CD14-positive monocyte (primary cell): ENCODE measurements around the gene DAB2. TPM values are rescaled to one million over a fixed set of nuclear protein-coding genes. Genes with fewer than 3 reads are reported as not detected.

ENCODE experiments used
- DNase-seq, 3 donors: peaks; one replicate each; pipeline ENCODE4 v3.0.0-alpha.2; 2011 to 2022
- H2AFZ ChIP-seq: 2 replicates; pipeline ENCODE4 v1.6.0; 2012; ENCODE audit warnings: mild to moderate bottlenecking, low read depth, low read length, inconsistent platforms; ENCODE audit not compliant: insufficient read depth, poor library complexity, severe bottlenecking
- H3K27ac ChIP-seq, 2 donors: 1 replicate in 1 of 2; 2 replicates in 1 of 2; pipeline ENCODE4 v1.5.1; 2012 to 2013; ENCODE audit warnings: low read length in 2 of 2, control low read depth in 1 of 2, inconsistent platforms in 1 of 2, low read depth in 1 of 2, mild to moderate bottlenecking in 1 of 2
- H3K27me3 ChIP-seq, 2 donors: one replicate each; pipeline versions ENCODE4 v1.6.0 to v1.6.1; 2011 to 2013; ENCODE audit warnings: low read length in 2 of 2; ENCODE audit not compliant: control insufficient read depth in 2 of 2, insufficient read depth in 2 of 2
- H3K36me3 ChIP-seq, 2 donors: replicated peaks in 1 of 2; 1 replicate in 1 of 2; 2 replicates in 1 of 2; pipeline versions ENCODE4 v1.5.1 to v1.6.1; 2012 to 2013; ENCODE audit warnings: low read length in 2 of 2, control low read depth in 1 of 2, inconsistent platforms in 1 of 2, mild to moderate bottlenecking in 1 of 2; ENCODE audit not compliant: insufficient read depth in 2 of 2, control insufficient read depth in 1 of 2
- H3K4me1 ChIP-seq, 2 donors: 1 replicate in 1 of 2; 2 replicates in 1 of 2; pipeline versions ENCODE4 v1.5.1 to v1.6.1; 2012 to 2013; ENCODE audit warnings: low read length in 2 of 2, control low read depth in 1 of 2, inconsistent platforms in 1 of 2, mild to moderate bottlenecking in 1 of 2, moderate library complexity in 1 of 2; ENCODE audit not compliant: insufficient read depth in 2 of 2, control insufficient read depth in 1 of 2
- H3K4me2 ChIP-seq: replicated peaks from 2 replicates; pipeline ENCODE3; 2012; ENCODE audit warnings: low read length, moderate library complexity, mild to moderate bottlenecking; ENCODE audit not compliant: poor library complexity, severe bottlenecking; ENCODE audit errors: extremely low read depth
- H3K4me3 ChIP-seq, 3 experiments: fragments of 200-600 bp in 1 of 3; sonication (generic) in 1 of 3; replicated peaks in 1 of 3; 1 replicate in 2 of 3; 2 replicates in 1 of 3; pipeline ENCODE4 v1.5.1; 2011 to 2013; ENCODE audit warnings: low read length in 3 of 3, mild to moderate bottlenecking in 3 of 3, control low read depth in 2 of 3, low read depth in 2 of 3, inconsistent platforms in 1 of 3, moderate library complexity in 1 of 3
- H3K79me2 ChIP-seq: 2 replicates; pipeline ENCODE4 v1.6.0; 2012; ENCODE audit warnings: mild to moderate bottlenecking, control low read depth, inconsistent platforms, low read length, moderate library complexity; ENCODE audit not compliant: insufficient read depth
- H3K9ac ChIP-seq: 2 replicates; pipeline ENCODE4 v1.6.0; 2017; ENCODE audit warnings: low read length, mild to moderate bottlenecking; ENCODE audit not compliant: insufficient read depth, poor library complexity, severe bottlenecking
- H3K9me3 ChIP-seq, 2 donors: replicated peaks in 1 of 2; 1 replicate in 1 of 2; 2 replicates in 1 of 2; pipeline versions ENCODE4 v1.5.1 to v1.6.1; 2012 to 2013; ENCODE audit warnings: low read length in 2 of 2, control low read depth in 1 of 2; ENCODE audit not compliant: control insufficient read depth in 1 of 2, insufficient read depth in 1 of 2
- H4K20me1 ChIP-seq: 2 replicates; pipeline ENCODE4 v1.6.0; 2012; ENCODE audit warnings: mild to moderate bottlenecking, low read length, control low read depth, moderate library complexity; ENCODE audit not compliant: insufficient read depth
- H3K27ac Mint-ChIP-seq, 7 donors: one replicate each; pipeline ENCODE4 v1.8.0; 2020; ENCODE audit warnings: mild to moderate bottlenecking in 7 of 7, mixed read lengths in 7 of 7, moderate library complexity in 6 of 7, inconsistent platforms in 2 of 7
- H3K27me3 Mint-ChIP-seq, 3 donors: one replicate each; pipeline ENCODE4 v1.8.0; 2021 to 2022; ENCODE audit warnings: low read depth in 3 of 3, mild to moderate bottlenecking in 3 of 3, mixed read lengths in 3 of 3, moderate library complexity in 3 of 3, inconsistent platforms in 1 of 3
- H3K36me3 Mint-ChIP-seq, 2 donors: one replicate each; pipeline ENCODE4 v1.8.0; 2020; ENCODE audit warnings: mixed read lengths in 2 of 2, inconsistent platforms in 1 of 2, mild to moderate bottlenecking in 1 of 2
- H3K4me1 Mint-ChIP-seq: one replicate; pipeline ENCODE4 v1.8.0; 2020; ENCODE audit warnings: mild to moderate bottlenecking, mixed read lengths
- H3K4me3 Mint-ChIP-seq, 2 donors: one replicate each; pipeline ENCODE4 v1.8.0; 2020; ENCODE audit warnings: mild to moderate bottlenecking in 2 of 2, mixed read lengths in 2 of 2, moderate library complexity in 1 of 2
- H3K9me3 Mint-ChIP-seq, 7 donors: one replicate each; pipeline ENCODE4 v1.8.0; 2020 to 2022; ENCODE audit warnings: mixed read lengths in 7 of 7, mild to moderate bottlenecking in 6 of 7, moderate library complexity in 6 of 7, inconsistent platforms in 2 of 7
- CTCF ChIP-seq: fragments of 200-600 bp; IDR thresholded peaks from one replicate; pipeline ENCODE4 v1.8.0; 2022; ENCODE audit warnings: antibody characterized with exemption, mild to moderate bottlenecking
- intact Hi-C, 2 donors: fragments of 100-400 bp; cut with micrococcal nuclease; formaldehyde crosslinking; loops; one replicate each; pipeline versions ENCODE4 v1.15.0 to v1.15.1; 2023
- polyA plus RNA-seq, 3 donors: library from polyadenylated mRNA; depleted of rRNA in 1 of 3; unstranded in 2 of 3; stranded (reverse) in 1 of 3; fragments of 300-500 nt in 2 of 3; fragments of >200 nt in 1 of 3; fragmentation: Illumina TruSeq in 2 of 3; gene quantifications; 1 replicate in 2 of 3; 2 replicates in 1 of 3; pipeline ENCODE4 v1.2.3, GENCODE V29; 2012 to 2021

DAB2 gene
- polyA plus RNA-seq, 3 donors, result 0.98 to 4.8 (median 3.0) TPM

GRCh38 chr5:39414426-39414825 is 10.4 kb downstream of the DAB2 start:
- H3K9me3 Mint-ChIP-seq, result no peaks in the 10 kb centered on the region
- no peaks in the 10 kb centered on the region for H3K36me3 ChIP-seq
- H3K27ac ChIP-seq, result no peak overlapping the region
- no peaks in the 10 kb centered on the region for H3K27me3 Mint-ChIP-seq
- H3K4me1 ChIP-seq, result peaks cover 25 to 29% of the 10 kb centered on the region in 2 donors
- H3K4me3 ChIP-seq, result no peak overlapping the region
- DNase-seq, result no peak
- no peaks in the 10 kb centered on the region for H3K27me3 ChIP-seq
- H3K9ac ChIP-seq, result no peak overlapping the region
- no peaks in the 10 kb centered on the region for H3K9me3 ChIP-seq
- peaks cover 0 to 1% of the 10 kb centered on the region in 2 donors for H3K36me3 Mint-ChIP-seq
- no peaks in the 10 kb centered on the region for H3K79me2 ChIP-seq
- peaks cover 27% of the 10 kb centered on the region for H3K4me1 Mint-ChIP-seq
- H3K4me3 Mint-ChIP-seq, result no peak overlapping the region
- H3K27ac Mint-ChIP-seq, result no peak overlapping the region
- no peak overlapping the region for H2AFZ ChIP-seq
- H3K4me2 ChIP-seq, result no peak overlapping the region
- H4K20me1 ChIP-seq, result no peaks in the 10 kb centered on the region
- intact Hi-C loops, result loop anchor here in 1 of 2 donors (10.0 kb wide), 1 partner anchor 50 kb away; no protein-coding TSS in a partner anchor
- no peak for TF ChIP-seq CTCF

GRCh38 chr5:39413771-39414170 is 11.0 kb downstream of the DAB2 start:
- Histone ChIP-seq H4K20me1 (no peaks in the 10 kb centered on the region), H3K27me3 (no peaks in the 10 kb centered on the region), H3K9ac (no peak overlapping the region), H3K79me2 (no peaks in the 10 kb centered on the region), H3K9me3 (no peaks in the 10 kb centered on the region), H3K27ac (no peak overlapping the region), H3K4me2 (no peak overlapping the region), H2AFZ (no peak overlapping the region), H3K36me3 (no peaks in the 10 kb centered on the region), H3K4me3 (no peak overlapping the region), H3K4me1 (peaks cover 25 to 29% of the 10 kb centered on the region in 2 donors)
- Mint-ChIP-seq H3K27me3 (no peaks in the 10 kb centered on the region), H3K9me3 (no peaks in the 10 kb centered on the region), H3K27ac (no peak overlapping the region), H3K4me1 (peaks cover 27% of the 10 kb centered on the region), H3K36me3 (peaks cover 0 to 1% of the 10 kb centered on the region in 2 donors), H3K4me3 (no peak overlapping the region)
- intact Hi-C loops, result loop anchor here in 1 of 2 donors (10.0 kb wide), 1 partner anchor 51 kb away; no protein-coding TSS in a partner anchor
- no peak for DNase-seq
- no peak for TF ChIP-seq CTCF
